ENCODE results near the gene FXYD6.

The FXYD6 gene

GRCh38 chr11:117855186-117855845, 21.1 kb downstream of the FXYD6 start:
- no peak overlapping the region for H3K27ac ChIP-seq
- TF ChIP-seq ZFX (IDR thresholded peaks at IDR 0.05) (no peak), CTCF (conservative IDR thresholded peaks at IDR 0.05) (no peak)

- no peak overlapping the region for H3K27ac ChIP-seq
- no peak for TF ChIP-seq ZFX (IDR thresholded peaks at IDR 0.05)
- no peak for TF ChIP-seq CTCF (conservative IDR thresholded peaks at IDR 0.05)
Measured at GRCh38 chr11:117852309-117852708, 24.1 kb downstream of the FXYD6 start.

- no peak for TF ChIP-seq CTCF (conservative IDR thresholded peaks at IDR 0.05)
- no peak for TF ChIP-seq ZFX (IDR thresholded peaks at IDR 0.05)
- H3K27ac ChIP-seq: no peak overlapping the region
Measured at GRCh38 chr11:117851852-117852251, 24.6 kb downstream of the FXYD6 start.

GRCh38 chr11:117851106-117851505, 25.4 kb downstream of the FXYD6 start:
- no peak overlapping the region for H3K27ac ChIP-seq
- no peak for TF ChIP-seq CTCF (conservative IDR thresholded peaks at IDR 0.05)
- no peak for TF ChIP-seq ZFX (IDR thresholded peaks at IDR 0.05)

- H3K27ac ChIP-seq: no peak overlapping the region
- TF ChIP-seq ZFX (IDR thresholded peaks at IDR 0.05) (no peak), CTCF (conservative IDR thresholded peaks at IDR 0.05) (no peak)
Measured at GRCh38 chr11:117849781-117850414, 26.6 kb downstream of the FXYD6 start.

GRCh38 chr11:117843666-117844484, 32.6 kb downstream of the FXYD6 start:
- H3K27ac ChIP-seq: no peak overlapping the region
- TF ChIP-seq ZFX (IDR thresholded peaks at IDR 0.05) (no peak), CTCF (conservative IDR thresholded peaks at IDR 0.05) (peak; percentile 95)

Measured in C4-2B (cell line).